ENCODE measurements around the gene DNAJA2.
"Not testable (repeated sequence)": the region's sequence is repeated elsewhere in the genome, so short reads cannot be mapped to it uniquely, and the experiment has no call there.

DNAJA2 gene

DNA sequence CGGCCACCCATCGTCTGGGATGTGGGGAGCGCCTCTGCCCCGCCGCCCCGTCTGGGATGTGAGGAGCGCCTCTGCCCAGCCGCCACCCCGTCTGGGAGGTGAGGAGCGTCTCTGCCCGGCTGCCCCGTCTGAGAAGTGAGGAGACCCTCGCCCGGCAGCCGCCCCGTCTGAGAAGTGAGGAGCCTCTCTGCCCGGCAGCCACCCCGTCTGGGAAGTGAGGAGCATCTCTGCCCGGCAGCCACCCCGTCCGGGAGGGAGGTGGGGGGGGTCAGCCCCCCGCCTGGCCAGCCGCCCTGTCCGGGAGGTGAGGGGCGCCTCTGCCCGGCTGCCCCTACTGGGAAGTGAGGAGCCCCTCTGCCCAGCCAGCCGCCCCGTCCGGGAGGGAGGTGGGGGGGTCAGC, 26.6 kb upstream of the DNAJA2 start:
- not testable (repeated sequence) for H3K36me3 ChIP-seq (ENCODE audit: insufficient read depth, low read length); H3K27me3 ChIP-seq (ENCODE audit: insufficient read depth, low read length); H3K4me3 ChIP-seq (ENCODE audit: low read length); H3K27ac ChIP-seq (ENCODE audit: low read depth, low read length); H3K9ac ChIP-seq (ENCODE audit: low read depth, low read length); H3K4me1 ChIP-seq (ENCODE audit: insufficient read depth, low read length); H3K9me3 ChIP-seq (ENCODE audit: insufficient read depth, low read depth, low read length)
- WGBS, result 97% methylated on average over 21 of the region's 29 CpGs

DNA sequence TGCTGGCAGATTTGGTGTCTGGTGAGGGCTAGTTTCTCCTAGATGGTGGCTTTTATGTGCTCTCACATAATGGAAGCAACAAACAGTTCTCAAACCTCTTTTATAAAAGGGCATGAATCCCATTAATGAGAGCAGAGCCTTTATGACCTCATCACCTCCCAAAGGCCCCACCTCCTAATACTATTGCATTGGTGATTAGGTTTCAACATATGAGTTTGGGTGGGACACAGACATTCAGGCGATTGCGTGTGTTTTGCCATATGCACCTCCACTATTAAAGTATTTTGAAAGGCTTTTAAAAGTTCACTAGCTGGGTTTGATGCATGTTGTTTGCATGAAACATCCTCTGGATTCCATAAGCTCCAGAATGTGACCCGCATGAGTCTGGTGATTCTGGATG, 24.4 kb upstream of the DNAJA2 start:
- Histone ChIP-seq H3K9ac (ENCODE audit: low read depth, low read length) (no peak overlapping the region), H3K27ac (ENCODE audit: low read depth, low read length) (no peak overlapping the region)
- WGBS, result 93% methylated on average over 1 of the region's 3 CpGs

DNA sequence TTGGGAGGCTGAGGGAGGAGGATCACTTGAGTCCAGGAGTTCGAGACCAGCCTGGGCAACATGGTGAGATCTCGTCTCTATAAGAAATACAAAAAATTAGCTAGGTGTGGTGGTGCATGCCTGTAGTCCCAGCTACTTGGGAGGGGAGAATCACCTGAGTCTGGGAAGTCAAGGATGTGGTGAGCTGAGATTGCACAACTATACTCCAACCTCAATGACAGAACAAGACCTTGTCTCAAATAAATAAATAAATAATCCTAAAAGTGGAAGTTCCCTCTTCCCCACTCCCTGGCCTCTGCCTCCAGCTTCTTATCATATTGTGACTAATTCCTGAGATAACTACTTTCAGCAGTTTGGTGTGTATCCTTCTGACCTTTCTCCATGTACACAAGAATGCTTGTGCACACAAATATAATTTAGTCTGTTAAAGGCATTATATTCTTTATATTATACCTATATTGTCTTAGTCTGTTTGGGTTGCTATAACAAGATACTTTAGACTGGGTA, 23.5 kb upstream of the DNAJA2 start:
- Histone ChIP-seq H3K9me3 (ENCODE audit: insufficient read depth, low read depth, low read length) (peaks cover 6% of the 10 kb centered on the region; the same call in 1 of the 2 replicates), H3K4me1 (ENCODE audit: insufficient read depth, low read length) (no peaks in the 10 kb centered on the region; the same call in 1 of the 2 replicates), H3K27me3 (ENCODE audit: insufficient read depth, low read length) (no peaks in the 10 kb centered on the region), H3K9ac (ENCODE audit: low read depth, low read length) (no peak overlapping the region), H3K4me3 (ENCODE audit: low read length) (no peak overlapping the region), H3K36me3 (ENCODE audit: insufficient read depth, low read length) (no peaks in the 10 kb centered on the region), H3K27ac (ENCODE audit: low read depth, low read length) (no peak overlapping the region)
- WGBS, result 98% methylated on average over 2 of the region's 2 CpGs

More for the DNA sequence above, 24.4 kb upstream of the DNAJA2 start:
- Histone ChIP-seq H3K4me3 (ENCODE audit: low read length) (no peak overlapping the region), H3K36me3 (ENCODE audit: insufficient read depth, low read length) (no peaks in the 10 kb centered on the region), H3K9me3 (ENCODE audit: insufficient read depth, low read depth, low read length) (0 out of 2 replicates have a peak, but pooled peaks cover 6% of the 10 kb centered on the region), H3K27me3 (ENCODE audit: insufficient read depth, low read length) (no peaks in the 10 kb centered on the region), H3K4me1 (ENCODE audit: insufficient read depth, low read length) (no peaks in the 10 kb centered on the region; the same call in 1 of the 2 replicates)

DNA sequence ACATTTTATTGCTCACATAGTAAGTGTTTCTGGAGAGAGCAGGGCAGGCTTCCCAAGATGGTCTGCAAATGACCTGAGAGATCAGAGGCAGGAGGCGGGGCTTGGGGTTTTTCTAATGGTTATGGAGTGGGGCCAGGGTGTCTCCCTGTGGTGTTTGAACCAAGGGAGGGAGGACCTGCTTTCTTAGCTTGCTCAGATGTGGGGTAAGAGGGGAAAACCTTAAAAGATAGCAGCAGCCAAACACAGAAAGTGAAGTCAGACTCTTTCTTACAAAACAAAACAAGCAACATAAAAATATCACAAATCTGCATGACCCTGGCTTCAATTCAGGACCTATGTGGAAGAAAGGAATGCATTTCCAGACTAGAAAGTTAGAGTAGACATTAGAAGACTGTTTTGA, 22.9 kb upstream of the DNAJA2 start:
- 87% methylated on average over 1 of the region's 1 CpG for WGBS
- Histone ChIP-seq H3K27me3 (ENCODE audit: insufficient read depth, low read length) (no peaks in the 10 kb centered on the region), H3K4me3 (ENCODE audit: low read length) (no peak overlapping the region)

DNA sequence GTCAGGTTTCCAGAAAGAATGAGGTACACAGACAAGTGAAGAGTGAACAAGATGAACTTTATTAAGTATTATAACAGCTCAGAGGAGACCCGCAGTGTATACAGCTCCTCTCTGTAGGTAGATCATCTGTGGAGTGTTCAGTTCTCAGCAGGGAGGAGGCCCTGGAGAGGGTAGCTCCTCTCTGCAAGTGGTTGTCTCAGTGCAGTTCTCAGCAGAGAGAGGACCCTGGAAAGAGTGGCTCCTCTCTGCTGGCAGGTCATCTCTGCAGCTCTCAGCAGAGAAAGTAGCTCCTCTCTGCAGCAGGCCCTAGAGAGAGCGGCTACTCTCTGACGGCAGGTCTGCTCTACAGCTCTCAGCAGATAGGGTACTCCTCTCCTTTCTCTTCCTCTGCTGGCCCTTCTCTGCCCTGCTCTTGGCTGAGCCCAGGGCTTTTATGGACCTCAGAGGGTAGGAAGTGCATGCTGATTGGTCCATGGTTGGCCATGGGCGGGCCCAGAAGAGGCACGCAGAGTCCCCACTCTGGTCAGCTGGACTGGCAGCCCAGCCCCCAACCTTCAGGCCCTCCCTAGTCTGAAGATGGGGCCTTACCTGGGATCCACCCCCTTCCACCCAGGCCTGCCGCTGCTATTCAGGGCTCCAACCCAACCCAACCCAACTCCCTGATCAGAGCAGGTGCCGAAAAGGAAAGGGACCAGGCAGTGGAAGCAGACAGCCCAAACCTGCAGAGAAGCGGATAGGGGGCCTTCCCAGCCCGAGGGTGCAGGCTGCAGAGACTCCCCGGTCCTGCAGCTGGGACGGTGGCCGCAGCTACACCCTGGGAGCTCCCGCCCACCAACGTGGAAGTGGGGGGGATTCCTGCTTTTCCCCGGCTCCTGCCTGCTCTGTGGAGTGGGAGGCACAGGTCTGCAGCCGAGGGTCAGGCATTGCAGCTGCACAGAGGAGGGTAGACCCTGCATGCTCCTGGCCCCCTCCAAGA, 18.5 kb upstream of the DNAJA2 start:
- no peaks in the 10 kb centered on the region for H3K36me3 ChIP-seq (ENCODE audit: insufficient read depth, low read length)
- no peak overlapping the region for H3K4me3 ChIP-seq (ENCODE audit: low read length)
- H3K4me1 ChIP-seq (ENCODE audit: insufficient read depth, low read length), result no peaks in the 10 kb centered on the region; the same call in 1 of the 2 replicates
- peaks cover 7% of the 10 kb centered on the region; the same call in 1 of the 2 replicates for H3K9me3 ChIP-seq (ENCODE audit: insufficient read depth, low read depth, low read length)
- H3K27me3 ChIP-seq (ENCODE audit: insufficient read depth, low read length), result no peaks in the 10 kb centered on the region
- WGBS, result 91% methylated on average over 16 of the region's 16 CpGs
- H3K27ac ChIP-seq (ENCODE audit: low read depth, low read length), result no peak overlapping the region
- no peak overlapping the region for H3K9ac ChIP-seq (ENCODE audit: low read depth, low read length)

More for the DNA sequence above, 22.9 kb upstream of the DNAJA2 start:
- Histone ChIP-seq H3K4me1 (ENCODE audit: insufficient read depth, low read length) (no peaks in the 10 kb centered on the region; the same call in 1 of the 2 replicates), H3K9me3 (ENCODE audit: insufficient read depth, low read depth, low read length) (peaks cover 12% of the 10 kb centered on the region; the same call in 1 of the 2 replicates), H3K9ac (ENCODE audit: low read depth, low read length) (no peak overlapping the region), H3K27ac (ENCODE audit: low read depth, low read length) (no peak overlapping the region), H3K36me3 (ENCODE audit: insufficient read depth, low read length) (no peaks in the 10 kb centered on the region)

DNA sequence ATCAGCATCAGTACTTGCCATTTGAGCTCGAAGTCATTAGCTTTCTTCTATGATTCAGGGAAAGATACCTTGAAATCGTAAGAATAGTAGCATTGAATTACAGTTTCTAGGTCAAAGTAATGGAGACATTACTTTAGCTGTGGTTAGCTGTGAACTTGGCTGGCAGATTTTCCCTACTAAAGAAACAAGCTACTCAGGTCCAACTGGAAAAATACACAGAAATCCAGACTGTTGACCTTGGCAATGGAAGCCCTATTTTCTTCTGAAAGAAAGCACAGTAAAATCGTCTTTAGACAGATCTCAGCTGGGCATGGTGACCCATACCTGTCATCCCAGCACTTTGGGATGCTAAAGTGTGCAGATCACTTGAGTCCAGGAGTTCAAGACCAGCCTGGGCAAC, 13.4 kb upstream of the DNAJA2 start:
- 90% methylated on average over 3 of the region's 3 CpGs for WGBS
- Histone ChIP-seq H3K9me3 (ENCODE audit: insufficient read depth, low read depth, low read length) (peaks cover 5% of the 10 kb centered on the region; the same call in 1 of the 2 replicates), H3K36me3 (ENCODE audit: insufficient read depth, low read length) (no peaks in the 10 kb centered on the region), H3K27ac (ENCODE audit: low read depth, low read length) (no peak overlapping the region), H3K4me3 (ENCODE audit: low read length) (no peak overlapping the region), H3K27me3 (ENCODE audit: insufficient read depth, low read length) (no peaks in the 10 kb centered on the region), H3K4me1 (ENCODE audit: insufficient read depth, low read length) (no peaks in the 10 kb centered on the region), H3K9ac (ENCODE audit: low read depth, low read length) (no peak overlapping the region)

DNA sequence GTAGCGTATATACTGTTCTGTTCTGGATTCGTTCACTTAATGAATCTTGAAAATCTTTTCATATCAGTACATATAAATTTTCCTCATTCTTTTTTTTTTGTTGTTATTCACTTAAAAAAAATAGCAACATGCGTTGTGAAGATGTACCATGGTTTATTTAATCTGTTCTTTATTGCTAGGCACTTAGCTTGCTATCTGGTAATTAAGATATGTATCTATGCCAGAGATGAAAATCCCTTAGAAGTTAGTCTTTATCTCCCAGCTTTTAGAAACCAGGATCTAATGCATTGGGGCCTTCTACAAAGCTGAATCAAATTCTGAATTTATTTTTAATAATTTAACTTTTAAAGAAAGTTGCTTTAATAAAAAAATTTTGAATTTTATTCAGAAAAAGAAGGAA, 13.0 kb upstream of the DNAJA2 start:
- H3K36me3 ChIP-seq (ENCODE audit: insufficient read depth, low read length), result no peaks in the 10 kb centered on the region
- H3K9me3 ChIP-seq (ENCODE audit: insufficient read depth, low read depth, low read length), result peaks cover under 1% of the 10 kb centered on the region; the same call in 1 of the 2 replicates
- H3K4me3 ChIP-seq (ENCODE audit: low read length), result no peak overlapping the region
- no peaks in the 10 kb centered on the region for H3K27me3 ChIP-seq (ENCODE audit: insufficient read depth, low read length)
- no peaks in the 10 kb centered on the region for H3K4me1 ChIP-seq (ENCODE audit: insufficient read depth, low read length)
- no peak overlapping the region for H3K27ac ChIP-seq (ENCODE audit: low read depth, low read length)
- WGBS, result 98% methylated on average over 3 of the region's 3 CpGs
- no peak overlapping the region for H3K9ac ChIP-seq (ENCODE audit: low read depth, low read length)

DNA sequence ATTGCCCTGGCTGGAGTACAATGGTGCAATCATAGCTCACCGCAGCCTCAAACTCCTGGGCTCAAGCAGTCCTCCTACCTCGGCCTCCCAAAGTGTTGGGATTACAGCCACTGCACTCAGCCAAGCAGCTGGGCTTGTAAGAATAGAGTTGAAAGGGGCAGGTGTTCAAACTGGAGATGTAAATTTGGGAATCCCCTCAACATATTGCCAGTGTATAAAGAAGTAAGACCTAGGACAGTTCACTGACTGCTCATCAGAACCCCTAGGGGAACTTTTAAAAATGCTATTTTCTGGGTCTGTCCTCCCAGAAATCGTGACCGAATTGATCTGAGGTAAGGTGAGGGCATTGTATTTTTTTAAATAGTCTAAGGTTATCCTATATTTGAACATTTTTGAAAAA, 8.9 kb upstream of the DNAJA2 start:
- Histone ChIP-seq H3K27me3 (ENCODE audit: insufficient read depth, low read length) (no peaks in the 10 kb centered on the region), H3K9me3 (ENCODE audit: insufficient read depth, low read depth, low read length) (no peaks in the 10 kb centered on the region), H3K4me3 (ENCODE audit: low read length) (no peak overlapping the region), H3K27ac (ENCODE audit: low read depth, low read length) (no peak overlapping the region), H3K9ac (ENCODE audit: low read depth, low read length) (no peak overlapping the region), H3K36me3 (ENCODE audit: insufficient read depth, low read length) (no peaks in the 10 kb centered on the region), H3K4me1 (ENCODE audit: insufficient read depth, low read length) (no peaks in the 10 kb centered on the region)
- WGBS, result 96% methylated on average over 4 of the region's 4 CpGs

DNA sequence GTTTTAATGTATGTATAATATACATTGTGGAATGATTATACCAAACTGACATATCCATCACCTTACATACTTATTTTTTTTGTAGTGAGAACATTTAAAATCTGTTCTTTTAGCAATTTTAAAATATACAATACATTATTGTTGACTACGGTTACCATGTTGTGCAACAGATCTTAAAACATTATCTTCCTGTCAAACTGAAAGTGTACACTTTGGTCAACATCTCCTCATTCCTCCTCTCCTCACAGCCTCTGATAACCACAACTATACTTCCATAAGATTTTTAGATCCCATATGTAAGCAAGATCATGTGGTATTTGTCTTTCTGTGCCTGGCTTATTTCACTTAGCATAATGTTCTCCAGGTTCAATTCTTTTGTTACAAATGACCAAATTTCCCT, 7.5 kb upstream of the DNAJA2 start:
- H3K4me1 ChIP-seq (ENCODE audit: insufficient read depth, low read length), result peaks cover 5% of the 10 kb centered on the region; the same call in 1 of the 2 replicates
- no peaks in the 10 kb centered on the region for H3K9me3 ChIP-seq (ENCODE audit: insufficient read depth, low read depth, low read length)
- 100% methylated on average over 1 of the region's 1 CpG for WGBS
- no peaks in the 10 kb centered on the region for H3K27me3 ChIP-seq (ENCODE audit: insufficient read depth, low read length)
- H3K4me3 ChIP-seq (ENCODE audit: low read length), result no peak overlapping the region
- no peak overlapping the region for H3K27ac ChIP-seq (ENCODE audit: low read depth, low read length)
- H3K36me3 ChIP-seq (ENCODE audit: insufficient read depth, low read length), result no peaks in the 10 kb centered on the region
- H3K9ac ChIP-seq (ENCODE audit: low read depth, low read length), result no peak overlapping the region

DNA sequence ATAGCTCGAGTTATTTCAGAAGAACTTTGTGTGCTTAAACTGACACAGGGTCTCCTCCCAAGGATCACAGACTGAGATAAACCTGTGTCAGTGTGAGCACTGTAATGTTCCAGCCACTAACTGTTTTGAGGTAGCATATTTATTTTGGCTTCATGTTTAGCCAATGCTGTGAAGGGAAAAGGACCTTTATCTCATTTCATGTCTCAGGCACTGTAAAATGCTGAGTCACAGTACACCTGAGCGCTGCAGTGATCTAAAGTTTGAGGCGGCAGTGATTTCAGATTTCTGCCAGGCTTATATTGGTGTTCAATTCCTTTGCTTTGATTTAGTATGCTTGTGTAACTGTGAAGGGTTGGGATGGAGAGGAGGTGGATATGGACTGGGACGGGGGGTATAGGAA, 3.1 kb upstream of the DNAJA2 start:
- peaks cover 20% of the 10 kb centered on the region for H3K4me1 ChIP-seq (ENCODE audit: insufficient read depth, low read length)
- no peaks in the 10 kb centered on the region for H3K27me3 ChIP-seq (ENCODE audit: insufficient read depth, low read length)
- WGBS, result 90% methylated on average over 4 of the region's 4 CpGs
- H3K27ac ChIP-seq (ENCODE audit: low read depth, low read length), result no peak overlapping the region
- no peak overlapping the region for H3K4me3 ChIP-seq (ENCODE audit: low read length)
- no peaks in the 10 kb centered on the region for H3K9me3 ChIP-seq (ENCODE audit: insufficient read depth, low read depth, low read length)
- no peak overlapping the region for H3K9ac ChIP-seq (ENCODE audit: low read depth, low read length)
- H3K36me3 ChIP-seq (ENCODE audit: insufficient read depth, low read length), result peaks cover 8% of the 10 kb centered on the region

DNA sequence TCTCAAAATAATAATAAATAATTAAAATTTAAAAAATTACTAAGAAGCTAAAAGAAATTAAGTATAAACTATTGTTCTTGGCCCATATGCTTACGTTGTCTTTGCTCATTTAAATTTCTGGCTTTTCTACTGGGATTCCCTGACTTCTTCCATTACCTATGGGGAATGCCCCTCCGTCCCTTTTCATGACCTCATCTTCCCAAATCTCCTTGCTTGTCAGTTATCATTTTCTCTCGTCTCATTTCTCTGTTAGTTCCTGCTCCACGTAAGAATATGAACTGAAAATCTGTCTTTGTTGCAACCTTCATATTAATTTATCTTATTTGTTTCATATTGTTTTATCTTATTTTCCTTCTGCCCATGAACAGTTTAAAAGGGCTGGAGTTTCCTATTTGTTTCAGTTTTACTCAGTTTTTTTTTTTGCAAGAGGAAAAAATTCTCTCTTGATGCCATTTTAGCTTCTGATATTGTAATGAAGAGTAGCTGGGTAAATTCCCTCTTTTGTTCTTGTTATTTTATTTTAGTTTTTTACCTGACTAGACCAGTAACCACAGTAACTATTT, 2.5 kb upstream of the DNAJA2 start:
- Histone ChIP-seq H3K4me3 (ENCODE audit: low read length) (no peak overlapping the region), H3K4me1 (ENCODE audit: insufficient read depth, low read length) (peaks cover 26% of the 10 kb centered on the region), H3K27ac (ENCODE audit: low read depth, low read length) (no peak overlapping the region), H3K27me3 (ENCODE audit: insufficient read depth, low read length) (no peaks in the 10 kb centered on the region), H3K9me3 (ENCODE audit: insufficient read depth, low read depth, low read length) (no peaks in the 10 kb centered on the region), H3K9ac (ENCODE audit: low read depth, low read length) (no peak overlapping the region), H3K36me3 (ENCODE audit: insufficient read depth, low read length) (peaks cover 14% of the 10 kb centered on the region)
- 85% methylated on average over 4 of the region's 4 CpGs for WGBS
